HG02970 (cell line): ENCODE results near the gene ARFGAP1.

ENCODE experiments used
- ATAC-seq: cut with Tn5 transposase; IDR thresholded peaks from one replicate; pipeline ENCODE4 v1.9.1; 2021; ENCODE audit warnings: mild to moderate bottlenecking, moderate library complexity, moderate number of reproducible peaks; ENCODE audit not compliant: unreplicated experiment, low FRiP score

ARFGAP1 gene

GRCh38 chr20:63272105-63273058 lies at the start of gene ARFGAP1:
Gene ARFGAP1, plus strand, starts transcription at chr20:63272813. Its CDS starts 2,768 bp downstream, at chr20:63275581.
- peak; percentile 77 for ATAC-seq

- no peak for ATAC-seq
Observed at GRCh38 chr20:63223121-63223825, 49.3 kb upstream of the ARFGAP1 start.

GRCh38 chr20:63223826-63224207 lies 48.8 kb upstream of the ARFGAP1 start:
- no peak for ATAC-seq

GRCh38 chr20:63224412-63225081 lies 48.1 kb upstream of the ARFGAP1 start:
- ATAC-seq: no peak

- ATAC-seq: no peak
Observed at GRCh38 chr20:63225082-63225454, 47.5 kb upstream of the ARFGAP1 start.

- no peak for ATAC-seq
Observed at GRCh38 chr20:63226042-63226943, 46.3 kb upstream of the ARFGAP1 start.

GRCh38 chr20:63227260-63227659 lies 45.4 kb upstream of the ARFGAP1 start:
- no peak for ATAC-seq

- no peak for ATAC-seq
Observed at GRCh38 chr20:63228806-63229205, 43.8 kb upstream of the ARFGAP1 start.

- no peak for ATAC-seq
Observed at GRCh38 chr20:63230800-63231268, 41.8 kb upstream of the ARFGAP1 start.

GRCh38 chr20:63232235-63233060 lies 40.2 kb upstream of the ARFGAP1 start:
- ATAC-seq: no peak

- no peak for ATAC-seq
Observed at GRCh38 chr20:63233061-63233344, 39.6 kb upstream of the ARFGAP1 start.

GRCh38 chr20:63233924-63234323 lies 38.7 kb upstream of the ARFGAP1 start:
- no peak for ATAC-seq

- no peak for ATAC-seq
Observed at GRCh38 chr20:63234693-63235398, 37.8 kb upstream of the ARFGAP1 start.

GRCh38 chr20:63235399-63235983 lies 37.1 kb upstream of the ARFGAP1 start, which contains the start of gene BIRC7:
Gene BIRC7, plus strand, starts transcription at chr20:63235905. Its CDS starts 192 bp downstream, at chr20:63236097.
- ATAC-seq: no peak

GRCh38 chr20:63236116-63236837 lies 36.3 kb upstream of the ARFGAP1 start:
- no peak for ATAC-seq

- ATAC-seq: no peak
Observed at GRCh38 chr20:63238031-63238430, 34.6 kb upstream of the ARFGAP1 start.

GRCh38 chr20:63238514-63239125 lies 34.0 kb upstream of the ARFGAP1 start:
- ATAC-seq: no peak
